Activated naive CD8-positive, alpha-beta T cell treated with anti-CD3 and anti-CD28 coated beads for 36 hours (primary cell): ENCODE measurements around the gene MCTS1. TPM values are rescaled to one million over a fixed set of nuclear protein-coding genes. Genes with fewer than 3 reads are reported as not detected.

Experiments
- total RNA-seq, 2 experiments: library from RNA; stranded (reverse); gene quantifications; one replicate each; pipeline ENCODE4 v1.2.3, GENCODE V29; 2021

The MCTS1 gene
- total RNA-seq, 2 experiments from 2014 or later = 73.8 to 75.4 TPM

Other genes starting within 250 kb of the MCTS1 start
- gene ATP1B4, start 242.0 kb upstream of the MCTS1 start, total RNA-seq = not detected
- 10 to 100 TPM; 30.3 to 31.4 TPM for gene LAMP2, start 134.8 kb upstream of the MCTS1 start, total RNA-seq
- gene CUL4B, start 43.1 kb upstream of the MCTS1 start, total RNA-seq = 10 to 100 TPM; 32.7 to 32.9 TPM
- 10 to 100 TPM; 12.3 to 13.3 TPM for gene C1GALT1C1, start 26.0 kb downstream of the MCTS1 start, total RNA-seq